CD4-positive, CD25-positive, alpha-beta regulatory T cell (primary cell): Measurements from ENCODE around the gene SMAD1. TPM values are rescaled to one million over a fixed set of nuclear protein-coding genes. Genes with fewer than 3 reads are reported as not detected.

Experiments used
- ATAC-seq, 2 donors: fragments of 150-1000 bp; cut with Tn5 transposase; one replicate each; pipeline ENCODE4 v1.10.0; 2021; ENCODE audit warnings: low read depth in 2 of 2, moderate number of reproducible peaks in 2 of 2, moderate library complexity in 1 of 2
- DNase-seq, 3 donors: peaks; one replicate each; pipeline versions ENCODE4 v3.0.0 to v3.0.0-alpha.2; 2012 to 2022; ENCODE audit warnings: mixed read lengths in 1 of 3
- H3K27ac ChIP-seq: one replicate; pipeline ENCODE4 v1.7.0; 2013; ENCODE audit warnings: mild to moderate bottlenecking, low read length; ENCODE audit not compliant: insufficient read depth, poor library complexity, severe bottlenecking
- H3K27me3 ChIP-seq: one replicate; pipeline ENCODE4 v1.7.0; 2013; ENCODE audit warnings: low read length; ENCODE audit not compliant: control insufficient read depth, insufficient read depth
- H3K36me3 ChIP-seq: one replicate; pipeline ENCODE4 v1.7.0; 2013; ENCODE audit warnings: mild to moderate bottlenecking, low read length, moderate library complexity; ENCODE audit not compliant: control insufficient read depth, insufficient read depth
- H3K4me1 ChIP-seq: 2 replicates; pipeline ENCODE4 v1.7.0; 2013; ENCODE audit warnings: mild to moderate bottlenecking, low read length; ENCODE audit not compliant: insufficient read depth, control insufficient read depth, poor library complexity, severe bottlenecking
- H3K4me3 ChIP-seq: one replicate; pipeline ENCODE4 v1.7.0; 2013; ENCODE audit warnings: low read depth, mild to moderate bottlenecking, low read length, moderate library complexity
- H3K9me3 ChIP-seq, 2 experiments: 1 replicate in 1 of 2; 2 replicates in 1 of 2; pipeline ENCODE4 v1.7.0; 2013; ENCODE audit warnings: low read length in 2 of 2, mild to moderate bottlenecking in 1 of 2, moderate library complexity in 1 of 2; ENCODE audit not compliant: control insufficient read depth in 2 of 2
- H3K27ac Mint-ChIP-seq, 3 donors: one replicate each; pipeline ENCODE4 v1.8.0; 2020 to 2022; ENCODE audit warnings: mild to moderate bottlenecking in 3 of 3, mixed read lengths in 3 of 3, moderate library complexity in 2 of 3
- H3K27me3 Mint-ChIP-seq: one replicate; pipeline ENCODE4 v1.8.0; 2022; ENCODE audit warnings: mild to moderate bottlenecking, mixed read lengths
- H3K36me3 Mint-ChIP-seq: one replicate; pipeline ENCODE4 v1.8.0; 2020; ENCODE audit warnings: mixed read lengths
- H3K4me1 Mint-ChIP-seq, 4 donors: one replicate each; pipeline ENCODE4 v1.8.0; 2020 to 2022; ENCODE audit warnings: mixed read lengths in 4 of 4, mild to moderate bottlenecking in 1 of 4
- H3K4me3 Mint-ChIP-seq, 4 donors: one replicate each; pipeline ENCODE4 v1.8.0; 2020 to 2022; ENCODE audit warnings: mild to moderate bottlenecking in 4 of 4, mixed read lengths in 4 of 4, moderate library complexity in 3 of 4
- H3K9me3 Mint-ChIP-seq, 7 donors: one replicate each; pipeline ENCODE4 v1.8.0; 2020 to 2022; ENCODE audit warnings: mixed read lengths in 7 of 7, mild to moderate bottlenecking in 3 of 7, moderate library complexity in 2 of 7
- polyA plus RNA-seq, 4 donors: library from polyadenylated mRNA; unstranded; fragments of 300-500 nt; fragmentation: Illumina TruSeq; gene quantifications; one replicate each; pipeline ENCODE4 v1.2.3, GENCODE V29; 2021
- total RNA-seq: library from RNA; stranded (reverse); gene quantifications from one replicate; pipeline ENCODE4 v1.2.3, GENCODE V29; 2022

SMAD1 gene
- total and polyA plus RNA-seq, 5 donors from 2014 or later, result 1.2 to 7.2 (median 3.7) TPM

GRCh38 chr4:145440292-145441007 lies 41.2 kb upstream of the SMAD1 start:
- Histone ChIP-seq H3K4me3 (no peak overlapping the region), H3K4me1 (no peaks in the 10 kb centered on the region), H3K27me3 (no peaks in the 10 kb centered on the region), H3K36me3 (no peaks in the 10 kb centered on the region), H3K27ac (no peak overlapping the region), H3K9me3 (no peaks in the 10 kb centered on the region)
- peaks cover 0 to 6% (median 2%) of the 10 kb centered on the region in 7 donors for H3K9me3 Mint-ChIP-seq
- no peak overlapping the region for H3K27ac Mint-ChIP-seq
- H3K27me3 Mint-ChIP-seq, result peaks cover 4% of the 10 kb centered on the region
- DNase-seq (no peak), ATAC-seq (no peak)
- H3K4me3 Mint-ChIP-seq, result no peak overlapping the region
- H3K36me3 Mint-ChIP-seq, result no peaks in the 10 kb centered on the region
- no peaks in the 10 kb centered on the region for H3K4me1 Mint-ChIP-seq

GRCh38 chr4:145446184-145446583 lies 35.5 kb upstream of the SMAD1 start:
- DNase-seq (no peak), ATAC-seq (no peak)
- H3K9me3 Mint-ChIP-seq, result peaks cover 0 to 6% (median 0%) of the 10 kb centered on the region in 7 donors
- H3K4me3 Mint-ChIP-seq, result no peak overlapping the region
- no peaks in the 10 kb centered on the region for H3K36me3 Mint-ChIP-seq
- peaks cover 7% of the 10 kb centered on the region for H3K27me3 Mint-ChIP-seq
- no peaks in the 10 kb centered on the region for H3K27me3 ChIP-seq
- H3K4me3 ChIP-seq, result no peak overlapping the region
- H3K4me1 ChIP-seq, result no peaks in the 10 kb centered on the region
- no peak overlapping the region for H3K27ac ChIP-seq
- no peaks in the 10 kb centered on the region for H3K9me3 ChIP-seq
- H3K36me3 ChIP-seq, result no peaks in the 10 kb centered on the region
- no peaks in the 10 kb centered on the region for H3K4me1 Mint-ChIP-seq
- H3K27ac Mint-ChIP-seq, result peak overlapping the region in 1 of 3 donors; percentile 54

GRCh38 chr4:145451895-145452294 lies 29.8 kb upstream of the SMAD1 start:
- Histone ChIP-seq H3K4me3 (no peak overlapping the region), H3K27ac (no peak overlapping the region), H3K27me3 (no peaks in the 10 kb centered on the region), H3K9me3 (no peaks in the 10 kb centered on the region), H3K4me1 (no peaks in the 10 kb centered on the region), H3K36me3 (no peaks in the 10 kb centered on the region)
- H3K27me3 Mint-ChIP-seq, result peaks cover 22% of the 10 kb centered on the region
- H3K4me1 Mint-ChIP-seq, result no peaks in the 10 kb centered on the region
- H3K4me3 Mint-ChIP-seq, result no peak overlapping the region
- DNase-seq (no peak), ATAC-seq (no peak)
- no peak overlapping the region for H3K27ac Mint-ChIP-seq
- peaks cover 0 to 9% (median 0%) of the 10 kb centered on the region in 7 donors for H3K9me3 Mint-ChIP-seq
- H3K36me3 Mint-ChIP-seq, result no peaks in the 10 kb centered on the region

GRCh38 chr4:145452447-145453162 lies 29.0 kb upstream of the SMAD1 start:
- peaks cover 22% of the 10 kb centered on the region for H3K27me3 Mint-ChIP-seq
- peaks cover 0 to 9% (median 0%) of the 10 kb centered on the region in 7 donors for H3K9me3 Mint-ChIP-seq
- ATAC-seq, result no peak
- Histone ChIP-seq H3K27ac (no peak overlapping the region), H3K4me1 (no peaks in the 10 kb centered on the region), H3K36me3 (no peaks in the 10 kb centered on the region), H3K4me3 (no peak overlapping the region), H3K27me3 (no peaks in the 10 kb centered on the region), H3K9me3 (no peaks in the 10 kb centered on the region)
- no peak for DNase-seq
- no peaks in the 10 kb centered on the region for H3K4me1 Mint-ChIP-seq
- no peak overlapping the region for H3K4me3 Mint-ChIP-seq
- no peaks in the 10 kb centered on the region for H3K36me3 Mint-ChIP-seq
- H3K27ac Mint-ChIP-seq, result no peak overlapping the region

- no peak overlapping the region for H3K27ac Mint-ChIP-seq
- DNase-seq, result no peak
- peaks cover 0 to 9% (median 0%) of the 10 kb centered on the region in 7 donors for H3K9me3 Mint-ChIP-seq
- no peaks in the 10 kb centered on the region for H3K4me1 Mint-ChIP-seq
- no peak overlapping the region for H3K4me3 Mint-ChIP-seq
- H3K27me3 Mint-ChIP-seq, result peaks cover 22% of the 10 kb centered on the region
- Histone ChIP-seq H3K4me1 (no peaks in the 10 kb centered on the region), H3K36me3 (no peaks in the 10 kb centered on the region), H3K4me3 (no peak overlapping the region), H3K9me3 (no peaks in the 10 kb centered on the region), H3K27ac (no peak overlapping the region), H3K27me3 (no peaks in the 10 kb centered on the region)
- no peaks in the 10 kb centered on the region for H3K36me3 Mint-ChIP-seq
- no peak for ATAC-seq
Observed at GRCh38 chr4:145453163-145453520, 28.5 kb upstream of the SMAD1 start.

GRCh38 chr4:145473203-145473602 lies 8.4 kb upstream of the SMAD1 start:
- no peak overlapping the region for H3K4me3 Mint-ChIP-seq
- no peaks in the 10 kb centered on the region for H3K27me3 ChIP-seq
- H3K27ac ChIP-seq, result no peak overlapping the region
- no peaks in the 10 kb centered on the region for H3K4me1 ChIP-seq
- no peak overlapping the region for H3K4me3 ChIP-seq
- peaks cover 0 to 9% (median 4%) of the 10 kb centered on the region in 7 donors for H3K9me3 Mint-ChIP-seq
- H3K27me3 Mint-ChIP-seq, result peaks cover 6% of the 10 kb centered on the region
- DNase-seq, result no peak
- H3K27ac Mint-ChIP-seq, result no peak overlapping the region
- no peaks in the 10 kb centered on the region for H3K4me1 Mint-ChIP-seq
- ATAC-seq, result no peak
- H3K9me3 ChIP-seq, result peaks cover 0 to 6% of the 10 kb centered on the region in 2 experiments
- no peaks in the 10 kb centered on the region for H3K36me3 Mint-ChIP-seq
- no peaks in the 10 kb centered on the region for H3K36me3 ChIP-seq

GRCh38 chr4:145480257-145480656 lies 1.4 kb upstream of the SMAD1 start:
- H3K4me3 Mint-ChIP-seq, result peak overlapping the region in 3 of 4 donors; percentile 56 to 85 (median 81)
- no peaks in the 10 kb centered on the region for H3K36me3 ChIP-seq
- no peaks in the 10 kb centered on the region for H3K36me3 Mint-ChIP-seq
- no peak overlapping the region for H3K4me3 ChIP-seq
- H3K9me3 Mint-ChIP-seq, result peaks cover 0 to 9% (median 0%) of the 10 kb centered on the region in 7 donors
- H3K27me3 ChIP-seq, result peaks cover 31% of the 10 kb centered on the region
- DNase-seq, result no peak
- no peak overlapping the region for H3K27ac ChIP-seq
- peaks cover 15% of the 10 kb centered on the region for H3K4me1 ChIP-seq
- H3K27me3 Mint-ChIP-seq, result peaks cover 32% of the 10 kb centered on the region
- no peak for ATAC-seq
- H3K27ac Mint-ChIP-seq, result no peak overlapping the region
- peaks cover 0 to 7% (median 4%) of the 10 kb centered on the region in 4 donors for H3K4me1 Mint-ChIP-seq
- H3K9me3 ChIP-seq, result no peaks in the 10 kb centered on the region

- H3K4me3 ChIP-seq, result no peak overlapping the region
- Mint-ChIP-seq H3K36me3 (no peaks in the 10 kb centered on the region), H3K27me3 (peaks cover 32% of the 10 kb centered on the region), H3K27ac (no peak overlapping the region), H3K4me1 (peaks cover 0 to 7% (median 4%) of the 10 kb centered on the region in 4 donors), H3K9me3 (peaks cover 0 to 9% (median 0%) of the 10 kb centered on the region in 7 donors), H3K4me3 (no peak overlapping the region)
- H3K4me1 ChIP-seq, result peaks cover 15% of the 10 kb centered on the region
- H3K27ac ChIP-seq, result no peak overlapping the region
- H3K27me3 ChIP-seq, result peaks cover 35% of the 10 kb centered on the region
- no peaks in the 10 kb centered on the region for H3K9me3 ChIP-seq
- H3K36me3 ChIP-seq, result no peaks in the 10 kb centered on the region
- DNase-seq (no peak), ATAC-seq (no peak)
Observed at GRCh38 chr4:145481942-145482208, 222 bp downstream of the SMAD1 start.
